ENCODE results near the gene TNIP3.

GRCh38 chr4:121185960-121186359, 21.8 kb upstream of the TNIP3 start:
- TF ChIP-seq POLR2AphosphoS5 (IDR thresholded peaks at IDR 0.05; ENCODE audit: borderline replicate concordance, low read depth, low read length) (no peak), EZH2 (IDR thresholded peaks at IDR 0.05) (no peak), FOXP2 (optimal IDR thresholded peaks at IDR 0.05; ENCODE audit: control extremely low read depth, extremely low read length, insufficient read depth) (no peak)

Measured in SK-N-MC (cell line).